Raji (cell line): ENCODE results near the gene NOSIP.
A peak's percentile ranks its signal among the peaks of the same experiment; 100 is the strongest.

Experiments used
- POLR2A ChIP-seq: IDR thresholded peaks from 2 replicates; pipeline ENCODE4 v1.6.1; 2011; ENCODE audit warnings: low read depth, low read length, control low read depth; ENCODE audit not compliant: insufficient read depth

Gene NOSIP

GRCh38 chr19:49580264-49581006, at the start of gene NOSIP:
Gene NOSIP (minus strand): TSS chr19:49580556. CDS start chr19:49560691, 19,865 bp downstream.
- peak; percentile 99 for TF ChIP-seq POLR2A

GRCh38 chr19:49629659-49630058, 49.3 kb upstream of the NOSIP start:
- TF ChIP-seq POLR2A = no peak

- TF ChIP-seq POLR2A = no peak
These were observed 45.9 kb upstream of the NOSIP start for GRCh38 chr19:49626226-49626625.

- no peak for TF ChIP-seq POLR2A
These were observed 44.9 kb upstream of the NOSIP start for GRCh38 chr19:49624967-49625910.

- no peak for TF ChIP-seq POLR2A
These were observed 36.6 kb upstream of the NOSIP start for GRCh38 chr19:49616945-49617344.

- no peak for TF ChIP-seq POLR2A
These were observed 36.2 kb upstream of the NOSIP start for GRCh38 chr19:49616532-49616931.

GRCh38 chr19:49615861-49616260, 35.5 kb upstream of the NOSIP start:
- no peak for TF ChIP-seq POLR2A

GRCh38 chr19:49614096-49614833, 33.9 kb upstream of the NOSIP start:
- TF ChIP-seq POLR2A = no peak

GRCh38 chr19:49613374-49613773, 33.0 kb upstream of the NOSIP start:
- no peak for TF ChIP-seq POLR2A

GRCh38 chr19:49609499-49610092, 29.2 kb upstream of the NOSIP start:
- TF ChIP-seq POLR2A = no peak

GRCh38 chr19:49605605-49606004, 25.2 kb upstream of the NOSIP start:
- no peak for TF ChIP-seq POLR2A

GRCh38 chr19:49602806-49603205, 22.4 kb upstream of the NOSIP start:
- TF ChIP-seq POLR2A = no peak

- TF ChIP-seq POLR2A = no peak
These were observed 21.2 kb upstream of the NOSIP start for GRCh38 chr19:49601482-49602038.
